Type B pancreatic cell (in vitro differentiated cells): Measurements from ENCODE around the gene CAVIN3. TPM values are rescaled to one million over a fixed set of nuclear protein-coding genes. Genes with fewer than 3 reads are reported as not detected.

Experiments used
- DNase-seq: peaks from one replicate; pipeline ENCODE4 v3.0.0; 2021; ENCODE audit warnings: mixed read lengths; ENCODE audit not compliant: unreplicated experiment; ENCODE audit errors: extremely low spot score
- H3K27ac Mint-ChIP-seq: 2 replicates; pipeline ENCODE4 v1.8.0; 2021; ENCODE audit warnings: mild to moderate bottlenecking, mixed read lengths
- H3K27me3 Mint-ChIP-seq: 2 replicates; pipeline ENCODE4 v1.8.0; 2021; ENCODE audit warnings: mixed read lengths
- H3K36me3 Mint-ChIP-seq: 2 replicates; pipeline ENCODE4 v1.8.0; 2021; ENCODE audit warnings: mixed read lengths
- H3K4me1 Mint-ChIP-seq: one replicate; pipeline ENCODE4 v1.8.0; 2021; ENCODE audit warnings: mixed read lengths; ENCODE audit not compliant: unreplicated experiment
- H3K4me3 Mint-ChIP-seq: 2 replicates; pipeline ENCODE4 v1.8.0; 2021; ENCODE audit warnings: mild to moderate bottlenecking, mixed read lengths
- H3K9me3 Mint-ChIP-seq: 2 replicates; pipeline ENCODE4 v1.8.0; 2021; ENCODE audit warnings: mixed read lengths
- CTCF ChIP-seq: fragments of 200-600 bp; sonication (generic); conservative IDR thresholded peaks from 2 replicates; pipeline ENCODE4 v1.5.0; 2021; ENCODE audit warnings: antibody characterized with exemption, mild to moderate bottlenecking
- total RNA-seq: library from RNA; stranded (reverse); gene quantifications from 2 replicates; pipeline ENCODE4 v1.2.1, GENCODE V29; 2021; ENCODE audit warnings: low replicate concordance

The CAVIN3 gene
- total RNA-seq, 1 donor from 2014 or later, result 4.2 TPM

DNA sequence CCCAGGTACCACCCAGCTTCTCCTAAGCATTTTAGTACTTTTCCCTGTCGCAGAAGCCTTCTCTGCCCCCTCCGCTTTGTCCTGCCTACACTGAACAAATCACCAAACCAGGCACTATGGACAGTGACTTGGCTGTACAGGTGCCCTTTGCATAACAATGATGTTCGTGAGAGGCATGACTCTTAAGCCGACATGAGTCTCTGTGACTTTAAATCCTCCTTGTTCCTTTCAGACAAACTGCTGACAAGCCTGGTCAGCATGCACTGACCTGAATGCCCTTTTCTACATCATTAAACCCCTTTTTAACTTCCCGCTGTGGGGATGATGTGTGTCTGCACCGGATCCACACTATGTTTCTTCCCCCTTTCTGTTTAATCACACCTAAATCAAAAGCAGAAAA lies 16.6 kb downstream of the CAVIN3 start:
- TF ChIP-seq CTCF, result no peak

GRCh38 chr11:6301096-6301495 lies 19.2 kb downstream of the CAVIN3 start:
- no peak for TF ChIP-seq CTCF
- H3K27me3 Mint-ChIP-seq, result peaks cover 14% of the 10 kb centered on the region
- no peak for DNase-seq
- peaks cover 9% of the 10 kb centered on the region for H3K4me1 Mint-ChIP-seq
- H3K27ac Mint-ChIP-seq, result no peak overlapping the region
- no peaks in the 10 kb centered on the region for H3K9me3 Mint-ChIP-seq
- H3K4me3 Mint-ChIP-seq, result no peak overlapping the region
- H3K36me3 Mint-ChIP-seq, result no peaks in the 10 kb centered on the region

More for the DNA sequence above, 16.6 kb downstream of the CAVIN3 start:
- peak overlapping the region; percentile 37 for H3K4me3 Mint-ChIP-seq
- H3K36me3 Mint-ChIP-seq, result no peaks in the 10 kb centered on the region
- H3K27ac Mint-ChIP-seq, result peak overlapping the region; percentile 61
- no peaks in the 10 kb centered on the region for H3K9me3 Mint-ChIP-seq
- no peak for DNase-seq
- H3K4me1 Mint-ChIP-seq, result peaks cover 9% of the 10 kb centered on the region
- H3K27me3 Mint-ChIP-seq, result peaks cover 33% of the 10 kb centered on the region

DNA sequence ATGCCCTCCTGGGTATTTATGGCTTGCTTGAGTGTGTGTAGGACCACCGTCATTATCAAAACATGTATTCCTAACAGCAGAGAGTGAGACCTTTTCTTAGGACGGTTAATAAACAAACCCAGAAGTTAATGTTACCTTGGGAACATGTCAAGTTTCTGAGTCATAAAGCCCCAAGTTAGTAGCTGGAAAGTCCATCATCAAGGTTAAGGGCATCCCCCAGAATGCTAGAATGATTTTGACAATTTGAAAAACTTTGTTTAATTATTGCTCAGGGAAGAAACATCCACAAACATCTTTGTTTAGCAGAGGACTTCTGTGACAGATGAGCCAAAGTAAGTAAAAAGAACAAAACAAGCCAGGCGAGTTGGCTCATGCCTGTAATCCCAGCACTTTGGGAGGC lies 20.0 kb downstream of the CAVIN3 start:
- H3K27ac Mint-ChIP-seq, result no peak overlapping the region
- H3K9me3 Mint-ChIP-seq, result no peaks in the 10 kb centered on the region
- TF ChIP-seq CTCF, result no peak
- peaks cover 8% of the 10 kb centered on the region for H3K27me3 Mint-ChIP-seq
- no peak for DNase-seq
- no peaks in the 10 kb centered on the region for H3K36me3 Mint-ChIP-seq
- peaks cover 9% of the 10 kb centered on the region for H3K4me1 Mint-ChIP-seq
- H3K4me3 Mint-ChIP-seq, result no peak overlapping the region

DNA sequence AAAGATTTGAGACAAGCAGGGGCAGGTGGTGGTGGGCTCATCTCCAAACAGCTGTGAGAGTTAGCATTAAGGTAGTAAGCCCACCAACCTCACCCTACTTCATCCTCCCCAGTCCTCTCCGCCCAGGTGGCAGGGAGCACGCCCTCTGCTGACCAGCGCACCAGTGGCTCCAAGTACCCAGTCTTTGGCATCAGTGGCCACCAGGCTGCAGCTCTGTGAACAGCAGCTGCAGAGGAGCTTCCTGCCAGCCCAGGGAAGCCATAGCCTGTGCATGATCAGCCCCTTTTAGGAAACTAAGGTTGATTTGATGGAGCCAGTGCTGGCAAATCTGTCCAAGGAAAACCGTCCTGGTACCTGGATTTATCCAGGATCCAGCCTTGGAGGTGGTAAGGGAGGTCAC lies 21.7 kb downstream of the CAVIN3 start:
- Mint-ChIP-seq H3K27me3 (no peaks in the 10 kb centered on the region), H3K36me3 (no peaks in the 10 kb centered on the region), H3K9me3 (no peaks in the 10 kb centered on the region), H3K4me3 (no peak overlapping the region), H3K4me1 (peaks cover 7% of the 10 kb centered on the region), H3K27ac (no peak overlapping the region)
- peak; percentile 58 for TF ChIP-seq CTCF
- no peak for DNase-seq

DNA sequence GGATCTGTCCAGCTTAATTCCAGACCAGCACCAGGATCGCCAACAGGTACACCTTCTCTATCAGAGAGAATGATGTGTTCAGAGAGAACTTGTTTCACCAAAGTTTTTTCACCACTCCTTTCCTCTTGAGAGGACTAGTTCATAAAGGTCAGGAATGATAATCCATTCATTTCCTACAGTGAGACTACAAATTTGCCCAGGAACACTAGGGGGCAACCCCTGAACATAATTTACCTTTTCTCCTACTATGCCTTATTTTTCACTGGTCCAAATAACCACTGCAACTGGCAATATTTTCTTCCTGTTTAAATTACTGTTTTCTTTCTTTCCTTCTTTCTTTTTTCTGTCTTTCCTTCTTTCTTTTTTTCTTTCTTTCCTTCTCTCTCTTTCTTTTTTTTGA lies 22.5 kb downstream of the CAVIN3 start:
- Mint-ChIP-seq H3K36me3 (no peaks in the 10 kb centered on the region), H3K9me3 (no peaks in the 10 kb centered on the region), H3K4me1 (peaks cover 5% of the 10 kb centered on the region), H3K4me3 (no peak overlapping the region), H3K27me3 (no peaks in the 10 kb centered on the region), H3K27ac (no peak overlapping the region)
- DNase-seq, result no peak
- TF ChIP-seq CTCF, result peak; percentile 47

- DNase-seq, result no peak
- H3K9me3 Mint-ChIP-seq, result no peaks in the 10 kb centered on the region
- H3K27me3 Mint-ChIP-seq, result peaks cover 25% of the 10 kb centered on the region
- TF ChIP-seq CTCF, result no peak
- no peaks in the 10 kb centered on the region for H3K36me3 Mint-ChIP-seq
- H3K27ac Mint-ChIP-seq, result no peak overlapping the region
- H3K4me3 Mint-ChIP-seq, result no peak overlapping the region
- no peaks in the 10 kb centered on the region for H3K4me1 Mint-ChIP-seq
Observed at GRCh38 chr11:6285019-6285418, 35.3 kb downstream of the CAVIN3 start.
